Stimulated activated CD4-positive, alpha-beta T cell treated with anti-CD3 and anti-CD28 coated beads, Interleukin-12 subunit alpha, Interleukin-12 subunit beta, amount 100 ng/mL, for 4 hours (primary cell): ENCODE data around the gene C9orf85.
"Not testable (repeated sequence)": the region's sequence is repeated elsewhere in the genome, so short reads cannot be mapped to it uniquely, and the experiment has no call there.

Source experiments
- DNase-seq: peaks from one replicate; pipeline ENCODE4 v3.0.0-alpha.2; 2020

The C9orf85 gene

GRCh38 chr9:71911061-71911907 is at the start of gene C9orf85, which contains the start of gene ABHD17B:
TSS of gene C9orf85 (plus strand) at chr9:71911639. CDS start at chr9:71911735, 96 bp downstream.
TSS of gene ABHD17B (minus strand) at chr9:71911193. CDS start at chr9:71875080, 36,113 bp downstream.
- DNase-seq, result peak; percentile 94

- DNase-seq, result no peak
Observed at GRCh38 chr9:71863631-71864030, 47.8 kb upstream of the C9orf85 start.

GRCh38 chr9:71875345-71875744 is 36.1 kb upstream of the C9orf85 start:
- no peak for DNase-seq

- DNase-seq, result no peak
Observed at GRCh38 chr9:71876106-71876505, 35.3 kb upstream of the C9orf85 start.

- DNase-seq, result no peak
Observed at GRCh38 chr9:71876829-71877228, 34.6 kb upstream of the C9orf85 start.

GRCh38 chr9:71878327-71879274 is 32.8 kb upstream of the C9orf85 start:
- no peak for DNase-seq

- DNase-seq, result no peak
Observed at GRCh38 chr9:71879644-71880174, 31.7 kb upstream of the C9orf85 start.

GRCh38 chr9:71884005-71884404 is 27.4 kb upstream of the C9orf85 start:
- no peak for DNase-seq

- no peak for DNase-seq
Observed at GRCh38 chr9:71885467-71885866, 26.0 kb upstream of the C9orf85 start.

- DNase-seq, result no peak
Observed at GRCh38 chr9:71886015-71886414, 25.4 kb upstream of the C9orf85 start.

GRCh38 chr9:71886541-71886940 is 24.9 kb upstream of the C9orf85 start:
- no peak for DNase-seq

- no peak for DNase-seq
Observed at GRCh38 chr9:71887362-71887761, 24.1 kb upstream of the C9orf85 start.

- DNase-seq, result no peak
Observed at GRCh38 chr9:71890042-71890679, 21.3 kb upstream of the C9orf85 start.

- DNase-seq, result no peak
Observed at GRCh38 chr9:71891557-71892189, 19.8 kb upstream of the C9orf85 start.

- DNase-seq, result no peak
Observed at GRCh38 chr9:71895117-71895516, 16.3 kb upstream of the C9orf85 start.

GRCh38 chr9:71895955-71896354 is 15.5 kb upstream of the C9orf85 start:
- DNase-seq, result no peak

GRCh38 chr9:71896761-71897160 is 14.7 kb upstream of the C9orf85 start:
- no peak for DNase-seq

GRCh38 chr9:71897577-71897976 is 13.9 kb upstream of the C9orf85 start:
- DNase-seq, result no peak

- DNase-seq, result not testable (repeated sequence)
Observed at GRCh38 chr9:71898756-71899155, 12.7 kb upstream of the C9orf85 start.

- DNase-seq, result no peak
Observed at GRCh38 chr9:71901695-71902597, 9.5 kb upstream of the C9orf85 start.

- DNase-seq, result no peak
Observed at GRCh38 chr9:71904076-71904475, 7.4 kb upstream of the C9orf85 start.
